Measurements from ENCODE around the gene CRTC2.

DNA sequence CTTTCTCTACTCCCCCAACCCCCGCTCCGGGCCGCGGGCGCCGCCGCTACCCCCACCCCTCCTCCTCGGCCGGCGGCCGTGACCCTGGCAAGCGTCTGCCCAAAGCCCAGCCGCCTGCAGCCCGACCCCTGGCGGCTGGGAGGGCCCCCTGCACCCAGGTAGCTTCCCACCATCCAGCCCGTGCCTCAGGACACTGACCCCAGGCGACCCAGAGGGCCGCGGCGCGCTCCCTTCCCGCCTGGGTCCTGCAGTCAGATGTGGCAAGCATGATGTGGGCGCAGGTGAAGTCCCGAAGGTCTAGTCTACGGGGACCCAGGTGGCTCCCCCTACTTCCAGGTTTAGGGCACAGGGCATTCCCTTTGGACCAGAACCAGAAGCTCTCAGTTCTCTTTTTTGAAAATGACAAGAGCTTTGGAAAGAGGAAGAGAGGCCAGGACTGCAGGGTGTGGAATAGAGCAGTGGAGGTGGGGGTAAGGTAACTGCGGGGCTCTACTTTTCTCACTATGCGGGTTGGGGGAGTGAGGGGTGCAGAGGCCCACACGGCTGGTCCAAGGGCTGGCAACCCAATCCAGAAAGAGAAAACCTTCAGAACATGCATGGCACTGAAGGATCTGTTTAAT is 11.7 kb downstream of the CRTC2 start, which contains the start of gene DENND4B:
- 0 out of 2 replicates have a peak, but pooled peaks have one; percentile 18 for TF ChIP-seq NR1H2 (CRISPR knock-in tag; IDR thresholded peaks at IDR 0.05)
- TF ChIP-seq, protein P1, sequence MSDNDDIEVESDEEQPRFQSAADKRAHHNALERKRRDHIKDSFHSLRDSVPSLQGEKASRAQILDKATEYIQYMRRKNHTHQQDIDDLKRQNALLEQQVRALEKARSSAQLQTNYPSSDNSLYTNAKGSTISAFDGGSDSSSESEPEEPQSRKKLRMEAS (CRISPR knock-in tag; IDR thresholded peaks at IDR 0.05), result peak; percentile 37; the same call in 1 of the 2 replicates
- TF ChIP-seq MYC (IDR thresholded peaks at IDR 0.05; ENCODE audit: low read depth, low read length), result peak; percentile 81
- no peak for TF ChIP-seq MYC (CRISPR knock-in tag; IDR thresholded peaks at IDR 0.05; ENCODE audit: borderline replicate concordance, low read depth)

Data from K562 (cell line).